GM12878 (cell line): Measurements from ENCODE around the gene ZNF618.

Source experiments
- CEBPB ChIP-seq, 2 experiments: fragments of 150-350 bp in 1 of 2; IDR thresholded peaks; 2 replicates each; pipeline ENCODE4 v1.6.1; 2012 to 2014; ENCODE audit warnings: low read depth in 2 of 2, low read length in 2 of 2, borderline replicate concordance in 1 of 2, inconsistent platforms in 1 of 2
- POLR2A ChIP-seq: IDR thresholded peaks from 2 replicates; pipeline ENCODE4 v1.6.1; 2011; ENCODE audit warnings: low read depth, mild to moderate bottlenecking, low read length

DNA sequence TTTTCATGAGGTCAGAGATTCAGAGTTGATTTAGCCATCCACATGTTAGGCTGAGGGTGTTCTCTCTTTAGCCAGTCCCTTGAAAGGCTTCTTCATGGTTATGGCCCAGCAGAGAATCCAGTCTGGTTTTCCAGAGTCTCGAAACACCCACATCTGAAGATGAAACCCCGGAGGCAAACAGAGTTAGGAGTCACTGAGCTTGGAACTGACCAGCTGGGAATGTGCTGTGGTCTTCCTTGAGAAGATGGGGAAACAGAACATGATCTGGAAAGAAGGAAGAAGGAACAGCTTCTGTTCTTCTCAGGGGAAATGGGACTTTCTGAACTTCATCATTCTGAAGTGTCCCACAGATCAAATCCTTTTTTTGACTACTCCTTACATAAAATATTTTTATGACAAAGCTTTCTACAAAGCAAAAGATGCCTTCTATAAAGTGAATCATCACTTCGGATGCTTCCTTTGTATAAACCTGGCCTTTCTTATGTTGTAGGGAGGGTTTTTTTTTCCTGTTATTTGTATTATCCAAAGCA is 45.4 kb downstream of the ZNF618 start:
- no peak for TF ChIP-seq CEBPB (IDR thresholded peaks at IDR 0.05; ENCODE audit: borderline replicate concordance in 1 of 2, low read depth in 2 of 2, low read length in 2 of 2)
- TF ChIP-seq POLR2A = no peak
